ENCODE measurements around the gene LIPF.
"Not testable (repeated sequence)": the region's sequence is repeated elsewhere in the genome, so short reads cannot be mapped to it uniquely, and the experiment has no call there.

Gene LIPF, protein sequence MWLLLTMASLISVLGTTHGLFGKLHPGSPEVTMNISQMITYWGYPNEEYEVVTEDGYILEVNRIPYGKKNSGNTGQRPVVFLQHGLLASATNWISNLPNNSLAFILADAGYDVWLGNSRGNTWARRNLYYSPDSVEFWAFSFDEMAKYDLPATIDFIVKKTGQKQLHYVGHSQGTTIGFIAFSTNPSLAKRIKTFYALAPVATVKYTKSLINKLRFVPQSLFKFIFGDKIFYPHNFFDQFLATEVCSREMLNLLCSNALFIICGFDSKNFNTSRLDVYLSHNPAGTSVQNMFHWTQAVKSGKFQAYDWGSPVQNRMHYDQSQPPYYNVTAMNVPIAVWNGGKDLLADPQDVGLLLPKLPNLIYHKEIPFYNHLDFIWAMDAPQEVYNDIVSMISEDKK

GRCh38 chr10:88664142-88664541 lies at the start of gene LIPF:
TSS of gene LIPF (plus strand) at chr10:88664442. CDS start at chr10:88667298, 2,856 bp downstream.
- DNase-seq (ENCODE audit: low read depth in 2 of 2, low spot score in 1 of 2) = no peak

GRCh38 chr10:88616250-88616977 lies 47.8 kb upstream of the LIPF start:
- no peak for DNase-seq (ENCODE audit: low read depth in 2 of 2, low spot score in 1 of 2)

DNA sequence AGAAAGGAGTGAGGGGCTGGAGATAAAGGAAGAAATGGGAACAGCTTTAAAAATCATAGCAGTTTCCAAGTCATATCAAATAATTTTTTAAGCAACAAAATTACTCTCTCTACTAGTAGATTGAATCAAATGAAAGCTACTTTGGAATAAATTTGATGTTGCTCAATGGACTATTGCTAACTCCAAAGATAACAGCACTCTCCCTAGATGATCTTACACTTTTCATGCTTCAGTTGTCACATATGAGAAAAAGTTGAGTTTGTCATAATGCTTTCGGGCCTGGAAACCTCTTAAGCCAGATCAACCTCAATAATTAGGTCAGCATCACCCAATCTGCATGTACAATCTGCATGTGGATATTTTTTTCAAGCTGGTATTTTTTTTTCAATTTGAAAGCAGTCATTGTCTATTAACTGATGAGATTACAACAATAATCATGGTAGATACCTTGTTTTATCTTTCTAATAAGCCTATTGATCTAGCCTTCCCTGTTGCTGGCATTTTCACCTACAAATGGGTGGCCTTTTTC lies 46.4 kb upstream of the LIPF start:
- DNase-seq (ENCODE audit: low read depth in 2 of 2, low spot score in 1 of 2) = no peak

DNA sequence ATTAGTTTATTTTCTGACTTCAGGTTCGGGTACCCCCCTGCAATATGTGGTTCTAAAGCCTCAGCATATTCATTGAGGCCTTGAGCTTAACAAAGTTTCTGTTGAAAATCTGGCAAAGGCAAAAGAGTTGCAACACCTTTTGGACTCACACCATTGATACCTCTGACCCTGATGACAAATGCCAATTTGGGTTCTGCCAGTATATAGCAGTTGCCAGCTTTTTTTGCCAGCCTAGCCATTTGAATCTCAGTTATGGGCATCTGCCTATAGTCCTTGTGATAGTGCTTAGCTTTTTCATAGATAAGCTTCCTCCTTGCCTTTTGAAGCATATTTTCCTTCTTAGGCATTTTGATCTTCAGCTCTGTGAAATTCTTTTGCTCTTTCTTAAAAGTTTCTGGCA lies 45.7 kb upstream of the LIPF start:
- no peak for DNase-seq (ENCODE audit: low read depth in 2 of 2, low spot score in 1 of 2)

DNA sequence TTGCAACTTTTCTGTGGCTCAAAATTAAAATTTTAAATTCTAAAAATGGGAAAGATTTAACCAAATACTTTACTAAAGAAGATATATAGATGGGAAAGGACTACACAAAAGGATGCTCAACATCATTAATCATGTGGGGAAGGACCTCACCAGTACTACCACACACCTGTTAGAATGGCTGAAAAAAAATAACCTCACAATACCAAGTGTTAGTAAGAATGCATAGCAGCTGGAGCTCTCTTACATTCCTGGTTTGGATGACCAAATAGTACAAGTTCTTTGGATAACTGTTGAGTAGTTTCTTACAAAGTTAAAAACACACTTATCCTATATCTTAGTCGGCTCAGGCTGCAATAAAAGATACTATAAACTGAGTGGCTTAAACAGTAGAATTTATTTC lies 43.8 kb upstream of the LIPF start:
- no peak for DNase-seq (ENCODE audit: low read depth in 2 of 2, low spot score in 1 of 2)

GRCh38 chr10:88623835-88624234 lies 40.4 kb upstream of the LIPF start:
- DNase-seq (ENCODE audit: low read depth in 2 of 2, low spot score in 1 of 2) = no peak

DNA sequence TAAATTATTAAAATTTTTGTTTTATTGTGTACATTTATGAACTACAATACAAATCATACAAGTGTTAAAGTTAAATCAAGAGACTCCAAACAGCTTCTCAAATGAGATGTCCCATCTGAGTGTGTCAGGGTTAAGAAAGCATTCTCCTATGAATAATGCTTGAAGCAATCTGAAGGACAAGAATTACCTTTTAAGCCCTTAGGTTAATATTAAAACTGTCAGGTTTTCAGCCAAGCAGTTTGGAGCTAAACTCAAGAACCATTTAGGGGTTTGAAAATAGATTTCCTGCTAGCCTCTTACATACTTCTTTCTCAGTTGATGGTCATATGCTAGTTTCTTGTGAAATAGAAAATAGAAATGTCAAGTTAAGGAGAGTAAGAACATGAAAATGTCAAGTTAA lies 39.4 kb upstream of the LIPF start:
- DNase-seq (ENCODE audit: low read depth in 2 of 2, low spot score in 1 of 2) = no peak

DNA sequence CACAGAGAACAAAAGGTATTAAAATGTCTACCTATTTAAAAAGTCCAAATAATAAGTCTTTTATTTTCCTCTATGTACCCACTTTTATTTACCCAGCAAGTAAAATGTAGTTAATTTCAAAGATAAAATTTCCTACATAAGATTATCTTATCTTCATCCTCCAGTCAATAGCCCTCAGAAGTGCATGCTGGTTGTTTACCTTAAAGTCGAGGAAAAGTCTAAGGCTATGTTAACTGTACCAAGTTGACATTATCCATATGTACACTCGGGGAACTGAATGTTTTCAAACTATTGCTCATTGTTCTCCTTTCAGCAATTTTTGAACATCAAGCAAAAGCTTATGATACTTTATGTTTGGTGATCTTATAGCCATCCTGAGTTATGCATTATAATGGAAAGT lies 24.1 kb upstream of the LIPF start:
- DNase-seq (ENCODE audit: low read depth in 2 of 2, low spot score in 1 of 2) = no peak

DNA sequence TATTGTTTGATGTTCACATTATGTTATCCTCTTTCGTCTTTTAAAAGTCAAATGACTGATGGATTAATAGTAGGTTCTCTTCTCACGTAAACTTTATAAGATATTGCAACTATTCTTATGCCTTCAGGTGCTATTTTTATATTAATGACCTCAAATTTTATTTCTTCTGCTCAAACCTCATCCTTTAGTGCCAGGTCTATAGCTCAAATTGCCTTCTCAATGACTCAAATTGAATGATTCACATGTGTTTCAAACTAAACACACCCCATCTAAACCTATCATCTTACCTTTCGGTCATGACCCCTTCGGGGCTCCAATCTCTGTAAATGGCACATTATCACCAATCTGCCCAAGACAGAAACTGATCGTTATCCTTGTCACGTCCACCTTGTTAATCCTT lies 22.0 kb upstream of the LIPF start:
- no peak for DNase-seq (ENCODE audit: low read depth in 2 of 2, low spot score in 1 of 2)

DNA sequence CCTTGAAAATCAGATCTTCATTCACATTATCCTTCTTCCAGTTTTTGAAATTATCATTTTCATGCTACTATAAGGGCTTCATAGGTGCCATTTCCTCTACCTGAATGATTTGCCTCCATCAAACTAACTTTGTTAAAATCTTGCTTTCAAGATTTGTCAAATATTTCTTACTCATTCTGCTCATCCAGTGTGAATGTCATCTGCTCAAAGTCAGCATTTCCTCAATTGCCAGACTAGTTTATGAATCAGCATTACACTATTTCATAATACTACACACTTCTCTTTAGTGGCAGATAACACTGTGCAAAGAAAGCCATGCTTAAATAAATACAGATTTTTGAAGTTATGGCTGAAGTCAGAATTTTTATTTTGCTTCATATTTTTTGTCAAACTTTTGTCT lies 21.3 kb upstream of the LIPF start:
- no peak for DNase-seq (ENCODE audit: low read depth in 2 of 2, low spot score in 1 of 2)

DNA sequence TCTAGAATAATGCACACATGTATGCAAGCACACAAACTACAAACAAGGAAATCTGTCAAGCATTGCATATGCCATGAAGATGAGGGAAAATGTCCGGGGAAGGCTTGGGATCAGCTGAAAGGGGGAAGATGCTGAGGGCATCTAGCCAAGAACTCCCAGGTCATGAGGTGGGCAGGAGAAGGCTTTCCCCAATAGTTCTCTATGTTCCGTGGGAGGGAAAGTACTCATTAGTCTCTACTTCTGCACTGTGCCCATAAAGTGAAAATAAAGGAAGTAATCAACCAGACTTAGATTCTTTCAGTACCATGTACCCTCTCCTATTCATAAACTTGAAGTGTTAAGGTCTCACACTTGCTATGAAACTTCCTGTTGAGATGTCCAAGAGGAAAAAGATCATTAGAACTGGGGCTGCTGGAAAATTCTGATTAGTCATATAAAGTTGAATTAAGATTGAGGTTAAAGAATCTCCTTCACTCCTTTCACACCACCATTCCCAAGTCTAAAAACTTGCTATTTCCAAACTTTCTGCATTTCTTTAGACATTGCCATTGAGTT lies 17.1 kb upstream of the LIPF start:
- no peak for DNase-seq (ENCODE audit: low read depth in 2 of 2, low spot score in 1 of 2)

DNA sequence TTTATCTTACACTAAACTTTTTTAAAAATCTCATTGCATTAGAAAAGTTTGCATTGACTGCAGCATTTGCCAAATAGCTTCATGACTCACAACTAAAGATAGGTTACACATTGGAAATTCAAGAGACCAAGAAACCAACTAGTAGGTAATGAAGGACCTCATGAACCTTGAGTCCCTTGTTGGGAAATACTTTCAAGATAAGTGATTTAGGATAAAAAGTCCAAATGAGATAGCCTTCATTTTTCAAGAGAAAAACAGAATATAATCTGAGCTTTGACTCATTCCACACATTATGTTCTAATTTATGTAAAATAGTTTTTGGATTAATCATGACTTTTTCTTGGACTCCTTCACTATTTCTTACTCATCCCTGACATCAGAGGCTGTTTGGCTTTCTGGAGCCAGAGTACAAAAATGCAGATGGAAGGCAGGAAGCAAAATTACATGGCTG lies 13.1 kb upstream of the LIPF start:
- no peak for DNase-seq (ENCODE audit: low read depth in 2 of 2, low spot score in 1 of 2)

DNA sequence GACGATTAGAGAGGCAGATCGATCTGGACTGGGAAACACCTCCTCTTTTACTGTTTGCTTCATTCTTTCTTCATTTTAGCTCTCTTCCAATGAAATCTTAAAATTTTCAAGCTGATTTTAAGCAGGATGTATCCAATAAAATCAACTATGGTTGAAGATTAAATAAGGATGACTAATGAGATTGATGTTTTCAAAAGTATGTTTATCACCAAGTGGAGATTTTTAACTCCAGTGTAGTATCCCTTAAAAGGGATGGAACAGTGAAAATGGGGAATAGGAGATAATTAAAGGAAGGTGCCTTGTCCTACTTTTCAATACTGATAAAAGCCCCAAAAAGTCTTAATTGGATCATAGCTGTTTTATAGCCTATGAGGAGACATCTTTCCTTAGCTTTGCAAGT lies 11.6 kb upstream of the LIPF start:
- DNase-seq (ENCODE audit: low read depth in 2 of 2, low spot score in 1 of 2) = no peak

DNA sequence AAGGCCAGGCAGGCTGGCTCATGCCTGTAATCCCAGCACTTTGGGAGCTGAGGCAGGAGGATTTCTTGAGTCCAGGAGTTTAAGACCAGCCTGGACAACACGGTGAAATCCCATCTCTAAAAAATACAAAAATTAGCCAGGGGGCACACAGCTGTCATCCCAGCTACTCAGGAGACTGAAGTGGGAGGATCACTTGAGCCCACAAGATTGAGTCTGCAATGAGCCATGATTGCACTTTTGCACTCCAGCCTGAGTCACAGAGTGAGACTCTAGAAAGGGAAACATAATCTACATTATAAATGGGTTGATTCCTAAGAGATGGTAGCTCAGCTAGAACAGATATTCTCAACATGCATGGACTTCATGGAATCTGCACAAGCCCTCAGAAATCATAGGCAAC lies 6.3 kb upstream of the LIPF start:
- DNase-seq (ENCODE audit: low read depth in 2 of 2, low spot score in 1 of 2) = no peak

DNA sequence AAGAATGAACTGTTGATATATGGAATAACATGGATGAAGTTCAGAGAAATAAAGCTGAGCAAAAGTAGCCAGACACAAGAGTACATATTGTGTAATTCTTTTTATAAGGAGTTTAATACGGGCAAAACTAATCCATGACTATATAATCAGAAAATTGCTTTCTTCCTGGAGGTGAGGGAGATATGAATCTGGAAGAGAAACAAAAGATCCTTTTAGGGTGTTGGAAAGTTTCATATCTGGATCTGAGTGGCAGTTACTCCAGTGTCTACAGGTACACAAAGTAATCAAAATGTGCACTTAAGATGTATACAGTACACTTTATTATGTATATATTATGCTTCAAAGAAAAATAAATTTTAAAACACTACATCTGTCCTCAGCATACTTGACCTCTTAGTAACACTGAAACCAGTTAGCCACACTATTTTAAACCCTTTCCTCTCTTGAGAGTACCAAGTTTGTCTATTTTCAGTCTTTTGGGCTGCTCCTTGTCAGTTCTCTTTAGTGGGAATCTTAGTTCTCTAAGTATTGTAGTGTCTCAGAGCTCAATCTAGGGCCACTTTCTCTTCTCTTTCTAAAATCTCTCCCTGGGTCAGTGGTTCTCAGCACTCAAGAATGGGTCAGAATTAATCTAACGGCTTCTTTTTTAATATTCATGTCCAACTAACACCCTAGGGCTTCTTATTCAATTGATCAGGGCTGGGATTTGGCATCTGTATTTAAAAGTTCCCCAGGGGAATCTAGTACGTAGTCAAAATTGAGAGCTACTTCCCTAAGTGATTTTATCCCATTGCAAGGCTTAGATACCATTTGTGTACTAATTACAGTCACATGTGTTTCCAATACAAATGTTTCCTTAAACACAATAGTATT lies 4.3 kb upstream of the LIPF start:
- no peak for DNase-seq (ENCODE audit: low read depth in 2 of 2, low spot score in 1 of 2)

- no peak for DNase-seq (ENCODE audit: low read depth in 2 of 2, low spot score in 1 of 2)
Observed at GRCh38 chr10:88660598-88660884, 3.7 kb upstream of the LIPF start.

GRCh38 chr10:88661018-88661417 lies 3.2 kb upstream of the LIPF start:
- no peak for DNase-seq (ENCODE audit: low read depth in 2 of 2, low spot score in 1 of 2)

- DNase-seq (ENCODE audit: low read depth in 2 of 2, low spot score in 1 of 2) = no peak
Observed at GRCh38 chr10:88661577-88661976, 2.7 kb upstream of the LIPF start.

DNA sequence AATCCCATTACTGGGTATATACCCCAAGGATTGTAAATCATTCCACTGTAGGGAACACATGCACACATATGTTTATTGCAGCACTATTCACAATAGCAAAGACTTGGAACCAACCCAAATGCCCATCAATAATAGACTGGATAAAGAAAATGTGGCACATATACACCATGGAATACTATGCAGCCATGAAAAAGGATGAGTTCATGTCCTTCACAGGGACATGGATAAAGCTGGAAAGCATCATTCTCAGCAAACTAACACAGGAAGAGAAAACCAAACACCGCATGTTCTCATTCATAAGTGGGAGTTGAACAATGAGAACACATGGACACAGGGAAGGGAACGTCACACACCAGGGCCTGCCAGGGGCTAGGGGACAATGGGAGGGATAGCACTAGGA lies 1.1 kb upstream of the LIPF start:
- not testable (repeated sequence) for DNase-seq (ENCODE audit: low read depth in 2 of 2, low spot score in 1 of 2)

GRCh38 chr10:88668465-88668864 lies 4.2 kb downstream of the LIPF start:
- no peak for DNase-seq (ENCODE audit: low read depth in 2 of 2, low spot score in 1 of 2)

- no peak for DNase-seq (ENCODE audit: low read depth in 2 of 2, low spot score in 1 of 2)
Observed at GRCh38 chr10:88670497-88670896, 6.3 kb downstream of the LIPF start.
